IMR-90 (cell line): ENCODE data around the gene TNNT1. TPM values are rescaled to one million over a fixed set of nuclear protein-coding genes. Genes with fewer than 3 reads are reported as not detected.

ENCODE experiments used
- ATAC-seq: fragments of 200-7000 bp; cut with Tn5 transposase; 2 replicates; pipeline ENCODE4 v1.9.1; 2020; ENCODE audit warnings: low read depth, mild to moderate bottlenecking, moderate library complexity
- BruUV-seq: library from RNA; stranded (reverse); fragments of 400-500 nt; replicated peaks from 2 replicates; lab custom pipeline; 2021; lab: Mats Ljungman, UMichigan
- CTCF ChIA-PET: fragments of 300-600 bp; formaldehyde crosslinking; extraction: SDS; loops from one replicate; lab custom pipeline; 2021; ENCODE audit warnings: antibody characterized with exemption; lab: Yijun Ruan, JAX
- POLR2A ChIA-PET: fragments of 300-600 bp; sonication (Branson Sonifier 250); formaldehyde crosslinking; loops from one replicate; lab custom pipeline; 2022; ENCODE audit warnings: antibody characterized with exemption; ENCODE audit not compliant: unreplicated experiment; lab: Charles Lee
- DNase-seq: peaks from one replicate; pipeline ENCODE4 v3.0.0; 2013
- H2AFZ ChIP-seq: replicated peaks from 2 replicates; pipeline ENCODE3; 2013; ENCODE audit warnings: low read length, mild to moderate bottlenecking; ENCODE audit not compliant: poor library complexity
- H2AK5ac ChIP-seq: 2 replicates; pipeline ENCODE4 v1.6.1; 2013; ENCODE audit warnings: low read depth, low read length, inconsistent platforms
- H2AK9ac ChIP-seq: replicated peaks from 2 replicates; pipeline ENCODE3; 2013; ENCODE audit warnings: mild to moderate bottlenecking, low read depth, low read length, moderate library complexity; ENCODE audit not compliant: poor library complexity
- H2BK120ac ChIP-seq: 2 replicates; pipeline ENCODE4 v1.6.1; 2013; ENCODE audit warnings: low read depth, low read length, inconsistent platforms
- H2BK15ac ChIP-seq: 3 replicates; pipeline ENCODE4 v1.6.1; 2013; ENCODE audit warnings: low read depth, low read length, inconsistent platforms
- H2BK20ac ChIP-seq: 2 replicates; pipeline ENCODE4 v1.6.1; 2013; ENCODE audit warnings: low read depth, mild to moderate bottlenecking, inconsistent platforms, low read length, moderate library complexity
- H2BK5ac ChIP-seq: 2 replicates; pipeline ENCODE4 v1.6.1; 2013; ENCODE audit warnings: mild to moderate bottlenecking, low read depth, low read length, inconsistent platforms; ENCODE audit not compliant: poor library complexity, severe bottlenecking
- H3K14ac ChIP-seq: replicated peaks from 2 replicates; pipeline ENCODE4 v1.6.1; 2013; ENCODE audit warnings: low read depth, low read length, inconsistent platforms
- H3K18ac ChIP-seq: 2 replicates; pipeline ENCODE4 v1.6.1; 2013; ENCODE audit warnings: low read depth, low read length, control low read depth
- H3K23ac ChIP-seq: 2 replicates; pipeline ENCODE4 v1.6.1; 2013; ENCODE audit warnings: low read depth, low read length, inconsistent platforms
- H3K27ac ChIP-seq: 2 replicates; pipeline ENCODE4 v1.5.1; 2013; ENCODE audit warnings: mild to moderate bottlenecking, control low read depth, low read length; ENCODE audit not compliant: insufficient read depth
- H3K27me3 ChIP-seq: 2 replicates; pipeline ENCODE4 v1.6.1; 2013; ENCODE audit warnings: low read length; ENCODE audit not compliant: control insufficient read depth, insufficient read depth
- H3K36me3 ChIP-seq: 2 replicates; pipeline ENCODE4 v1.6.1; 2013; ENCODE audit warnings: low read length, mixed read lengths; ENCODE audit not compliant: control insufficient read depth, insufficient read depth
- H3K4ac ChIP-seq: 2 replicates; pipeline ENCODE4 v1.6.1; 2013; ENCODE audit warnings: low read depth, low read length, inconsistent platforms
- H3K4me1 ChIP-seq: 2 replicates; pipeline ENCODE4 v1.6.1; 2013; ENCODE audit warnings: low read length, mixed read lengths; ENCODE audit not compliant: control insufficient read depth, insufficient read depth
- H3K4me2 ChIP-seq: 2 replicates; pipeline ENCODE4 v1.6.1; 2013; ENCODE audit warnings: low read depth, mild to moderate bottlenecking, control low read depth, low read length, moderate library complexity
- H3K4me3 ChIP-seq: 2 replicates; pipeline ENCODE4 v1.5.1; 2013; ENCODE audit warnings: low read depth, mild to moderate bottlenecking, control low read depth, low read length, moderate library complexity; ENCODE audit not compliant: insufficient read depth
- H3K56ac ChIP-seq: 2 replicates; pipeline ENCODE4 v1.6.1; 2013; ENCODE audit warnings: low read length, inconsistent platforms; ENCODE audit not compliant: insufficient read depth; ENCODE audit errors: extremely low read depth
- H3K79me1 ChIP-seq, 2 experiments: 2 replicates each; pipeline ENCODE4 v1.6.1; 2013; ENCODE audit warnings: low read length in 2 of 2, inconsistent platforms in 1 of 2, low read depth in 1 of 2
- H3K9ac ChIP-seq: 2 replicates; pipeline ENCODE4 v1.6.1; 2013; ENCODE audit warnings: low read depth, low read length, control low read depth
- H3K9me1 ChIP-seq: 2 replicates; pipeline ENCODE4 v1.6.1; 2013; ENCODE audit warnings: low read length, inconsistent platforms; ENCODE audit not compliant: insufficient read depth
- H3K9me3 ChIP-seq: 2 replicates; pipeline ENCODE4 v1.6.1; 2013; ENCODE audit warnings: low read length; ENCODE audit not compliant: control insufficient read depth, insufficient read depth
- H4K20me1 ChIP-seq: 2 replicates; pipeline ENCODE4 v1.6.1; 2013; ENCODE audit warnings: low read length, inconsistent platforms; ENCODE audit not compliant: insufficient read depth
- H4K5ac ChIP-seq: 2 replicates; pipeline ENCODE4 v1.6.1; 2013; ENCODE audit warnings: mild to moderate bottlenecking, low read depth, low read length, control low read depth
- H4K8ac ChIP-seq, 2 experiments: 2 replicates each; pipeline ENCODE4 v1.6.1; 2013; ENCODE audit warnings: low read depth in 2 of 2, low read length in 2 of 2, control low read depth in 1 of 2, inconsistent platforms in 1 of 2
- H4K91ac ChIP-seq: 2 replicates; pipeline ENCODE4 v1.6.1; 2013; ENCODE audit warnings: low read depth, low read length, inconsistent platforms; ENCODE audit not compliant: insufficient read depth
- BHLHE40 ChIP-seq: fragments of 150-350 bp; IDR thresholded peaks from 2 replicates; pipeline ENCODE4 v1.6.1; 2016; ENCODE audit warnings: mild to moderate bottlenecking, low read depth, low read length
- CEBPB ChIP-seq: IDR thresholded peaks from 2 replicates; pipeline ENCODE4 v1.6.1; 2012; ENCODE audit warnings: low read depth, low read length, improper control_type of control experiment
- CHD1 ChIP-seq: IDR thresholded peaks from 2 replicates; pipeline ENCODE4 v1.6.1; 2012; ENCODE audit warnings: low read depth, low read length, improper control_type of control experiment
- CTCF ChIP-seq: conservative IDR thresholded peaks from 2 replicates; pipeline ENCODE4 v1.5.1; 2012; ENCODE audit warnings: mild to moderate bottlenecking, low read depth, low read length, improper control_type of control experiment
- FOS ChIP-seq: fragments of 150-350 bp; IDR thresholded peaks from 2 replicates; pipeline ENCODE4 v1.6.1; 2016; ENCODE audit warnings: low read depth, low read length
- MAFK ChIP-seq: IDR thresholded peaks from 2 replicates; pipeline ENCODE4 v1.6.1; 2012; ENCODE audit warnings: low read depth, low read length, improper control_type of control experiment
- MAZ ChIP-seq: IDR thresholded peaks from 2 replicates; pipeline ENCODE4 v1.6.1; 2012; ENCODE audit warnings: low read depth, mild to moderate bottlenecking, low read length, improper control_type of control experiment, moderate library complexity, borderline replicate concordance
- MXI1 ChIP-seq: IDR thresholded peaks from 2 replicates; pipeline ENCODE4 v1.6.1; 2012; ENCODE audit warnings: low read depth, mild to moderate bottlenecking, low read length, moderate library complexity, borderline replicate concordance
- POLR2A ChIP-seq: IDR thresholded peaks from 2 replicates; pipeline ENCODE4 v1.6.1; 2012; ENCODE audit warnings: mild to moderate bottlenecking, low read depth, low read length
- RAD21 ChIP-seq: IDR thresholded peaks from 2 replicates; pipeline ENCODE4 v1.6.1; 2012; ENCODE audit warnings: low read length, improper control_type of control experiment
- RCOR1 ChIP-seq: IDR thresholded peaks from 2 replicates; pipeline ENCODE4 v1.6.1; 2012; ENCODE audit warnings: mild to moderate bottlenecking, low read length, improper control_type of control experiment; ENCODE audit not compliant: insufficient replicate concordance
- RFX5 ChIP-seq: IDR thresholded peaks from 2 replicates; pipeline ENCODE4 v1.8.0; 2012; ENCODE audit warnings: low read depth, mild to moderate bottlenecking, low read length, moderate library complexity
- WGBS, 2 experiments: methylation state at CpG; one replicate each; pipeline versions ENCODE4 v1.1.5 to v1.1.7; 2013; ENCODE audit warnings: missing lambda C conversion rate in 2 of 2; ENCODE audit not compliant: insufficient read length in 1 of 2; ENCODE audit errors: extremely low coverage in 2 of 2; 5-methylcytosine and 5-hydroxymethylcytosine counted together
- dilution Hi-C: fragments of 300-500 bp; cut with HindIII; formaldehyde crosslinking; loops from one replicate; pipeline ENCODE4 v1.14.3; 2018; ENCODE audit warnings: low sequenced_read_pairs; ENCODE audit not compliant: unreplicated experiment
- in situ Hi-C: fragments of 300-500 bp; cut with MboI; formaldehyde crosslinking; loops from 3 replicates; pipeline ENCODE4 v1.14.3; 2019; ENCODE audit warnings: low sequenced_read_pairs, inconsistent platforms, mixed read lengths
- intact Hi-C: fragments of 100-400 bp; cut with micrococcal nuclease; formaldehyde crosslinking; loops from 2 replicates; pipeline ENCODE4 v1.10.0; 2022
- polyA plus RNA-seq, 3 experiments: library from polyadenylated mRNA; depleted of rRNA; stranded (reverse); fragments of >200 nt; gene quantifications; 2 replicates each; pipeline ENCODE4 v1.2.3, GENCODE V29; 2012; ENCODE audit warnings: low replicate concordance in 1 of 3
- total RNA-seq: library from RNA; depleted of rRNA; stranded (reverse); fragments of >200 nt; gene quantifications from 2 replicates; pipeline ENCODE4 v1.2.3, GENCODE V29; 2012

The TNNT1 gene
- total and polyA plus RNA-seq, 2 of the 4 experiments (the other 2 are of a cell fraction), result 1.3 to 2.6 TPM

DNA sequence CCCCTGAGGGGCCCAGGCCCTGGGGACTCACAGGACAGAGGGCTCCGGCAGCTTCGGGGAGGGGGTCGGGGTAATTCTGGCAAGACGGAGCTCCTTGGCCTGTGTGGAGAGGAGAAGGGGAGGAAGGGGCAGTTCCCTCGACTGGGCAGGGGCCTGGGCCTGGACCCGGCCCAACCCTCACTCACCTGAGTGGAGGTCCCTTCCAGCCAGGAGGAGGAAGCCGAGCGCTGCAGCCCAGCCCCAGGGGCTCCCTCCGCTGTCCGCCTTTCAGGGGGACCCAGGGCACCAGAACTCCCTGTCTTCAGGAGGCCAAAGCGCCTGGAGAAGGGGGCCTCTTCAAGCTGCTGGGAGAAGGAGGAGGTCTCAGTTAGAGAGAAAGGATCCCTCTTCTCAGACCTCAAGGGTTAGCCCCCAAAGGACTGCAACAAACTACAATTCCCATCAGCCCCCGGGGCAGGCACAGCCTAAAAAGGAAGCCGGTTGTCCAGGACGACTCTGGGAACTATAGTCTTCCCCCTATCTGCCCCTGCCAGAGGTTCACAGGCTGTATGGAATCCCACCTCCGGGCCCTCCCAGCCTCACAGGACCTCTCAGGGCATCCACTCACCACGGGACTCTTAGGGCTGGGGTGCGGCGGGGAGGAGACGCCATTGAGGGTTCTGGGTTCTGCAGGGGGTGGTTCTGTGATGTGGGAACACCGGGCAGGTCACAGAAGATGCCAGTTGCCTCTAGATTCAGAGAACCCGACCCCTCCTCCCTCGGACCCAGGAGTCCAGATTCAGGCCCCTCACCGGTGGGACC, 53.5 kb downstream of the TNNT1 start (continued):
- TF ChIP-seq MAFK, result no peak

GRCh38 chr19:55094456-55095259, 54.3 kb downstream of the TNNT1 start:
- no peak overlapping the region for H3K23ac ChIP-seq
- ATAC-seq (no peak), DNase-seq (no peak)
- no peak overlapping the region for H2AFZ ChIP-seq
- H3K4me1 ChIP-seq, result no peaks in the 10 kb centered on the region
- no peak overlapping the region for H3K27ac ChIP-seq
- no peak overlapping the region for H3K4me2 ChIP-seq
- H2AK5ac ChIP-seq, result no peak overlapping the region
- H3K9me1 ChIP-seq, result no peaks in the 10 kb centered on the region
- H4K91ac ChIP-seq, result no peak overlapping the region
- peaks cover 37% of the 10 kb centered on the region for H3K36me3 ChIP-seq
- no peak overlapping the region for H3K4ac ChIP-seq
- intact Hi-C loops, result no loop called here
- no peak overlapping the region for H4K5ac ChIP-seq
- no peak overlapping the region for H3K14ac ChIP-seq
- H4K8ac ChIP-seq, result no peak overlapping the region
- WGBS, 2 experiments, result 87% methylated on average over 21 of the region's 32 CpGs; no CpG with 5 or more reads in 1 of the 2 experiments
- peaks cover 3% of the 10 kb centered on the region; the same call in 1 of the 2 replicates for H4K20me1 ChIP-seq
- H2BK20ac ChIP-seq, result no peak overlapping the region
- POLR2A ChIA-PET, result no interaction called here
- no peak overlapping the region for H3K56ac ChIP-seq
- H2BK120ac ChIP-seq, result no peak overlapping the region
- CTCF ChIA-PET, result no interaction called here
- H2AK9ac ChIP-seq, result no peak overlapping the region
- no peak overlapping the region for H2BK5ac ChIP-seq
- no peak overlapping the region for H2BK15ac ChIP-seq
- BruUV-seq, result no TSS peak
- no peaks in the 10 kb centered on the region for H3K9me3 ChIP-seq
- no peaks in the 10 kb centered on the region for H3K27me3 ChIP-seq
- no peak overlapping the region for H3K4me3 ChIP-seq
- H3K79me1 ChIP-seq, result peaks cover 0 to 9% of the 10 kb centered on the region in 2 experiments; a peak in 3 of 4 replicates
- H3K9ac ChIP-seq, result no peak overlapping the region
- dilution Hi-C loops, result no loop called here
- no peak overlapping the region for H3K18ac ChIP-seq
- in situ Hi-C loops, result no loop called here
- TF ChIP-seq CEBPB (no peak), POLR2A (no peak), CTCF (no peak), RAD21 (no peak), MAZ (no peak), RFX5 (no peak), RCOR1 (no peak), FOS (no peak), BHLHE40 (no peak), CHD1 (no peak), MXI1 (no peak), MAFK (no peak)
